Activated CD8-positive, alpha-beta T cell treated with anti-CD3 and anti-CD28 coated beads for 36 hours (primary cell): ENCODE measurements around the gene SELENBP1. TPM values are rescaled to one million over a fixed set of nuclear protein-coding genes. Genes with fewer than 3 reads are reported as not detected.

Experiments used
- ATAC-seq: fragments of 200-7000 bp; cut with Tn5 transposase; one replicate; pipeline ENCODE4 v1.10.0; 2021; ENCODE audit warnings: mild to moderate bottlenecking, moderate library complexity
- CTCF ChIA-PET: fragments of 350-600 bp; sonication (Branson Sonifier 250); formaldehyde crosslinking; loops from one replicate; lab custom pipeline; 2021; ENCODE audit warnings: antibody characterized with exemption; lab: Charles Lee
- POLR2A ChIA-PET: fragments of 350-600 bp; sonication (Branson Sonifier 250); formaldehyde crosslinking; loops from one replicate; lab custom pipeline; 2021; ENCODE audit warnings: antibody characterized with exemption; lab: Charles Lee
- DNase-seq: peaks from one replicate; pipeline ENCODE4 v3.0.0-alpha.2; 2020
- H3K27ac Mint-ChIP-seq: one replicate; pipeline ENCODE4 v1.8.0; 2021; ENCODE audit warnings: mild to moderate bottlenecking, mixed read lengths
- H3K27me3 Mint-ChIP-seq: one replicate; pipeline ENCODE4 v1.8.0; 2021; ENCODE audit warnings: mixed read lengths
- H3K36me3 Mint-ChIP-seq: one replicate; pipeline ENCODE4 v1.8.0; 2021; ENCODE audit warnings: low read depth, mixed read lengths
- H3K4me1 Mint-ChIP-seq: one replicate; pipeline ENCODE4 v1.8.0; 2021; ENCODE audit warnings: low read depth, mixed read lengths
- H3K4me3 Mint-ChIP-seq: one replicate; pipeline ENCODE4 v1.8.0; 2021; ENCODE audit warnings: mild to moderate bottlenecking, moderate library complexity, mixed read lengths
- H3K9me3 Mint-ChIP-seq: one replicate; pipeline ENCODE4 v1.8.0; 2021; ENCODE audit warnings: mixed read lengths
- intact Hi-C: fragments of 100-400 bp; cut with micrococcal nuclease; formaldehyde crosslinking; loops from one replicate; pipeline ENCODE4 v1.10.0; 2022
- total RNA-seq, 2 experiments: library from RNA; stranded (reverse); gene quantifications; one replicate each; pipeline ENCODE4 v1.2.3, GENCODE V29; 2021
- TF ChIP-seq, protein P1 (sequence below): fragments of 200-600 bp; IDR thresholded peaks from one replicate; pipeline ENCODE4 v1.8.0; 2022; ENCODE audit warnings: antibody characterized with exemption, mild to moderate bottlenecking

Gene SELENBP1
- total RNA-seq, result not detected

DNA sequence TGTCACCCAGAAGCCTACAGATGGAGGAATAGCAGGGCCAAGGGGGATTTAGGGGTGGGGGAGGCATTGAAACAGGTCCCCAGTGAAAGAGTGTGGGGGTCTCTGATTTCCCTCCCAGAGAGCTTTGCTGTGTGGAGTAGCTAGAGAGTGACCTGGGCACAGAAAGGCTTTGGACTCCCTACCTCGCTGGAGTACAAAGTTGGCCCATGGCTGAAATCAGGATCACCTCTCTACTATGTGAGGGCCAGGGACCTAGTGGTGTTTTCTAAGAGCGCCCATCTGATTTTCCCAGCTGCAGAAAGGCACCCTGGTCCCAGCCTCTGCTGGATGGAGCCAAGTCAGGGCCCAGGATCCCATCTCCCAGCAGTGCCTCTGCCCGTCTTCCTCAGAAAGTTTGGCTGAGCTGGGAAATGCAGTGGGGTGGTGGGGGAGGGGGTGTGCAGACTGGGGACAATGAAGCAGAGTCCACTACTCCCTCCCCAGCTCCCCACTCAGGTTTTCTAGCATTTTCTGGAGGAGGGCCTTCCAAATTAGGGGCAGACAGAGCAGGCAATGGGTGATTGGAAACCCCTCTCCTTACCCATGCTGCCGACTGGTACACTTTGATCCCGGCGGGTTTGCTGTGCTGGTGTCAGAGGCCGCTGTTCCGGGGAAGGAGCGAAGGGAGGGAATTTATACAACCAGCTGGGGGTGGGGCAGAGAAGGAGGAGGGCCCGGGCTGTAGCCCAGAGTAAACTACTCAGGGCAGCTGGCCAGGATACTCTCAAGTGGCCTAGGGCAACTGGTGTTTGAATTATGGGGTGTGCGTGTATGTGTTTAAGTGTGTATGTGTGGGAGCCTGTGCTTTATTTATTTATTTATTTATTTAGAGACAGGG lies at the start of gene SELENBP1:
Gene SELENBP1, minus strand, starts transcription at position 648 of the 877 bp plus-strand sequence. Its CDS starts 64 bp downstream, at position 584.
- TF ChIP-seq, protein P1, sequence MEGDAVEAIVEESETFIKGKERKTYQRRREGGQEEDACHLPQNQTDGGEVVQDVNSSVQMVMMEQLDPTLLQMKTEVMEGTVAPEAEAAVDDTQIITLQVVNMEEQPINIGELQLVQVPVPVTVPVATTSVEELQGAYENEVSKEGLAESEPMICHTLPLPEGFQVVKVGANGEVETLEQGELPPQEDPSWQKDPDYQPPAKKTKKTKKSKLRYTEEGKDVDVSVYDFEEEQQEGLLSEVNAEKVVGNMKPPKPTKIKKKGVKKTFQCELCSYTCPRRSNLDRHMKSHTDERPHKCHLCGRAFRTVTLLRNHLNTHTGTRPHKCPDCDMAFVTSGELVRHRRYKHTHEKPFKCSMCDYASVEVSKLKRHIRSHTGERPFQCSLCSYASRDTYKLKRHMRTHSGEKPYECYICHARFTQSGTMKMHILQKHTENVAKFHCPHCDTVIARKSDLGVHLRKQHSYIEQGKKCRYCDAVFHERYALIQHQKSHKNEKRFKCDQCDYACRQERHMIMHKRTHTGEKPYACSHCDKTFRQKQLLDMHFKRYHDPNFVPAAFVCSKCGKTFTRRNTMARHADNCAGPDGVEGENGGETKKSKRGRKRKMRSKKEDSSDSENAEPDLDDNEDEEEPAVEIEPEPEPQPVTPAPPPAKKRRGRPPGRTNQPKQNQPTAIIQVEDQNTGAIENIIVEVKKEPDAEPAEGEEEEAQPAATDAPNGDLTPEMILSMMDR, result no peak
- H3K27me3 Mint-ChIP-seq, result no peaks in the 10 kb centered on the region
- DNase-seq (no peak), ATAC-seq (no peak)
- H3K4me1 Mint-ChIP-seq, result no peaks in the 10 kb centered on the region
- intact Hi-C loops, result no loop called here
- ChIA-PET CTCF (interaction anchor here (1.6 to 1.7 kb wide), 2 partner anchors 10 to 31 kb away, joined by 3 to 5 read pairs; no protein-coding TSS in a partner anchor), POLR2A (interaction anchor here (0.6 to 0.9 kb wide), 2 partner anchors 13 to 91 kb away, joined by 3 read pairs; no protein-coding TSS in a partner anchor)
- H3K27ac Mint-ChIP-seq, result no peak within 1 kb of the TSS
- no peaks in the 10 kb centered on the region for H3K9me3 Mint-ChIP-seq
- no peaks in the 10 kb centered on the region for H3K36me3 Mint-ChIP-seq
- H3K4me3 Mint-ChIP-seq, result no peak within 1 kb of the TSS

DNA sequence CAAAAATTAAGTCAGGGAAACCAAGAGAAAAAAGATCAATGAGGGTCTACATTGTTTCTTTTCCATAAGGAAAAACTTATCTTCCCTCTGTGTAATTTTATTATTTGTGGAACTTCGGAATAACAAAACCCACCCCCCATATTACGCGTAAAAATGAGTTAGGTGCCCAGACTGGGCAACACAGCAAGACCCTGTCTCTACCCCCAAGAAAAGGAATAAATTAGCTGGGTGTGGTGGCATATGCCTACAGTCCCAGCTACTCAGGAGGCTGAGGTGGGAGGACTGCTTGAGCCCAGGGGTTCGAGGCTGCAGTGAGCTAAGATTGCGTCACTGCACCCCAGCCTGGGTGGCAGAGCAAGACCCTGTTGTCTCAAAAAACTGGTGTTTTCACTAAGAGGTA lies 47.3 kb upstream of the SELENBP1 start:
- ChIA-PET POLR2A (interaction anchor here (0.9 kb wide), 1 partner anchor 8 kb away, joined by 4 read pairs; no protein-coding TSS in a partner anchor), CTCF (no interaction called here)
- H3K27ac Mint-ChIP-seq, result no peak overlapping the region
- no peaks in the 10 kb centered on the region for H3K4me1 Mint-ChIP-seq
- no peak for DNase-seq
- TF ChIP-seq, protein P1, result no peak
- no peak for ATAC-seq
- no peaks in the 10 kb centered on the region for H3K27me3 Mint-ChIP-seq
- H3K4me3 Mint-ChIP-seq, result no peak overlapping the region
- no peaks in the 10 kb centered on the region for H3K9me3 Mint-ChIP-seq
- H3K36me3 Mint-ChIP-seq, result peaks cover 27% of the 10 kb centered on the region
- intact Hi-C loops, result no loop called here

DNA sequence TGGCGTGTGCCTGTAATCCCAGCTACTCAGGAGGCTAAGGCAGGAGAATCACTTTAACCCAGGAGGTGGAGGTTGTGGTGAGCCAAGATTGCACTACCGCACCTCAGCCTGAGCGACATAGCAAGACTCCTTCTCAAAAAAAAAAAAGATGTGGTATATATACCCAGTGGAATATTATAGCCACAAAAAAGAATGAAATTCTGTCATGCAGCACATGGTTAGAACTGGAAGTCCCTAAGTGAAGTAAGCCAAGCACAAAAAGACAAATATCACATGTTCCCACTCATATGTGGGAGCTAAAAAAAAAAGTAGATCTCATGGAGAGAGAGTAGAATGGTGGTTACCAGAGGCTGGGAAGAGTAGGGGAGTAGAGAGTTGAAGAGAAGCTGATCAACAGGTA lies 45.6 kb upstream of the SELENBP1 start:
- H3K27ac Mint-ChIP-seq, result no peak overlapping the region
- POLR2A ChIA-PET, result interaction anchor here (0.6 kb wide), 1 partner anchor 9 kb away, joined by 3 read pairs; no protein-coding TSS in a partner anchor
- intact Hi-C loops, result no loop called here

DNA sequence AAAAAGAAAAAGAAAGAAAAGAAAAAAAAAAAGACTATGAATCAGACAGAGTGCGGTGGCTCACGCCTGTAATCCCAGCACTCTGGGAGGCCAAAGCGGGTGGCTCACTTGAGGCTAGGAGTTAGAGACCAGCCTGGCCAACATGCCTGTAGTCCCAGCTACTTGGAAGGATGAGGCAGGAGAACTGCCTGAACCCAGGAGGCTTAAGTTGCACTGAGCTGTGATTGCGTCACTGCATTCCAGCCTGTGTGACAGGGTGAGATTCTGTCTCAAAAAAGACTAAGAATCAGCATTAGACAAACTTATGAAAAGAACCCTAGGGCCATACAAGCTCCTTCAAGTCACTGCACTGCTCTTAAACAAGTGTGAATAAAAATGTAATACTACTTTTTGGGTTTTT lies 43.7 kb upstream of the SELENBP1 start:
- no peaks in the 10 kb centered on the region for H3K9me3 Mint-ChIP-seq
- no peak overlapping the region for H3K4me3 Mint-ChIP-seq
- ChIA-PET CTCF (no interaction called here), POLR2A (interaction anchor here (0.6 to 1.8 kb wide), 2 partner anchors 12 to 14 kb away, joined by 3 to 5 read pairs; no protein-coding TSS in a partner anchor)
- H3K27ac Mint-ChIP-seq, result no peak overlapping the region
- ATAC-seq (no peak), DNase-seq (no peak)
- intact Hi-C loops, result no loop called here
- no peaks in the 10 kb centered on the region for H3K27me3 Mint-ChIP-seq
- no peaks in the 10 kb centered on the region for H3K4me1 Mint-ChIP-seq
- TF ChIP-seq, protein P1, result no peak
- peaks cover 29% of the 10 kb centered on the region for H3K36me3 Mint-ChIP-seq

More for the DNA sequence above, 45.6 kb upstream of the SELENBP1 start:
- TF ChIP-seq, protein P1, result no peak
- DNase-seq (no peak), ATAC-seq (no peak)
- no peaks in the 10 kb centered on the region for H3K9me3 Mint-ChIP-seq
- peaks cover 29% of the 10 kb centered on the region for H3K36me3 Mint-ChIP-seq
- no peak overlapping the region for H3K4me3 Mint-ChIP-seq
- CTCF ChIA-PET, result no interaction called here
- no peaks in the 10 kb centered on the region for H3K4me1 Mint-ChIP-seq
- no peaks in the 10 kb centered on the region for H3K27me3 Mint-ChIP-seq

GRCh38 chr1:151411884-151412283 lies 39.4 kb upstream of the SELENBP1 start:
- no peaks in the 10 kb centered on the region for H3K4me1 Mint-ChIP-seq
- ATAC-seq, result no peak
- POLR2A ChIA-PET, result interaction anchor here (0.6 to 2.2 kb wide), 3 partner anchors 8 to 117 kb away, joined by 3 to 10 read pairs (median 4); no protein-coding TSS in a partner anchor
- no peaks in the 10 kb centered on the region for H3K27me3 Mint-ChIP-seq
- TF ChIP-seq, protein P1, result no peak
- DNase-seq, result no peak
- CTCF ChIA-PET, result interaction anchor here (0.9 kb wide), 1 partner anchor 591 kb away, joined by 3 read pairs; no protein-coding TSS in a partner anchor
- peaks cover 37% of the 10 kb centered on the region for H3K36me3 Mint-ChIP-seq
- no peak overlapping the region for H3K4me3 Mint-ChIP-seq
- no peak overlapping the region for H3K27ac Mint-ChIP-seq
- no peaks in the 10 kb centered on the region for H3K9me3 Mint-ChIP-seq
- intact Hi-C loops, result no loop called here
